T-helper 22 cell (primary cell): ENCODE results near the gene ZNF93.
"Not testable (repeated sequence)": the region's sequence is repeated elsewhere in the genome, so short reads cannot be mapped to it uniquely, and the experiment has no call there.

Source experiments
- DNase-seq: peaks from one replicate; pipeline ENCODE4 v3.0.0-alpha.2; 2020; ENCODE audit warnings: low read depth

ZNF93 gene

GRCh38 chr19:19900729-19901444, at the start of gene ZNF93:
Gene ZNF93, plus strand, starts transcription at chr19:19900946. Its CDS starts 143 bp downstream, at chr19:19901089.
- peak; percentile 80 for DNase-seq

DNA sequence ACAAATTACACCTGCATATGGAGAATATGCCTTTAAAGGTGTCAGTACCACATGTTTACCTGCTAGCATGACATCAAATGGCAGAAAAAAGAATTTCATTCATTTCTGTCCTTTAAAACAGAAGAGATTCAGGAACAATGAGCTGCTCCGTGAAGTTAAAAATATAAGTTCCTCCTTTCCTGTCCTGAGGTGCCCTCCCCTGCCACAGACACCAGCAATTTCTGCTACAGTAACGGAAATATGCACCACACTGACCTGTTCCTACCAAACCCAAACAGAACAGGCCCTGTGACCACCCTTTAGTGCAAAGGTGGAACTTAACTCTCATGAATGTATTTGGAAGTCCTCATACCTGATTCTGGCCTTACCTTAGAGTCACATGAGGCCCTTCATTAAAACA, 49.0 kb upstream of the ZNF93 start:
- not testable (repeated sequence) for DNase-seq

DNA sequence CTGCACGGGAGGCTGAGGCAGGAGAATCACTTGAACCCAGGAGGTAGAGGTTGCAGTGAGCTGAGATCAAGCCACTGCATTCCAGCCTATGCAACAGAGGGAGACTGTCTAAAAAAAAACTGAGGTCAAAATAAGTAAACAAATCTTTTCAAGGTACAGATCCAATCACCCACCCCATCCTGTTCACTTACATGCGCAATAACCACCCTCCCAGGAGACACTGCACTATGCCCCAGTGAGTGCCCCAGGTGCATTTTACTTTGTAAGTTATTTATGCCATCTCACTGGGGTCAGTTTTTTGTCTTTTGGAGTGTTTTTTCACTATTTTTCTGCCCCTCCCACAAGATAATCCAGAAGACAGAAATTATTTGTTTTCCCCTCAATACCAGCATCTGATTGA, 42.0 kb upstream of the ZNF93 start:
- no peak for DNase-seq

GRCh38 chr19:19860756-19861390, 39.9 kb upstream of the ZNF93 start:
- peak; percentile 49 for DNase-seq

GRCh38 chr19:19865750-19866610, 34.8 kb upstream of the ZNF93 start, which contains the start of gene ZNF253:
Gene ZNF253, plus strand, starts transcription at chr19:19865882. Its CDS starts 115 bp downstream, at chr19:19865997.
- peak; percentile 86 for DNase-seq

GRCh38 chr19:19866611-19867248, 34.0 kb upstream of the ZNF93 start:
- peak; percentile 32 for DNase-seq

GRCh38 chr19:19870086-19870485, 30.7 kb upstream of the ZNF93 start:
- not testable (repeated sequence) for DNase-seq

- DNase-seq, result no peak
These were observed 28.8 kb upstream of the ZNF93 start for GRCh38 chr19:19871932-19872331.

- no peak for DNase-seq
These were observed 27.4 kb upstream of the ZNF93 start for GRCh38 chr19:19873381-19873780.

DNA sequence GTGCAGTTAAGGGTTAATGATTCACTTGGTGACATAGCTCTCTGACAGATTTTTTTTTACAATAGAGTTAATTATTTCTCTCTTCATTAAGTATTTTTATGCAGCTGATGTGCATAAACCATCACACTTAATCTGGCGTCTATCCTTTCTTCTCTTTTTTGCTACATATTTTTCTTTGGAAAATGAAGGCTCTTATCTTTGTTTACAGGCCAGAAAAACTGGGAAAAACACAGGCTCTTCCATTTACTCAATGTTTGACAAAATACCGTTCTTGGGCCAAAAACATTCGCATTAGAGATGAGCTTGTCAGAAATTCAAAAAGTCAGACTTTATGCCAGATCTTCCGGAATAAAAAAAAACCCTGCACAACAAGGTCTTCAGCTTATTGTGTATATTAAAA, 23.0 kb upstream of the ZNF93 start:
- no peak for DNase-seq

- DNase-seq, result no peak
These were observed 16.2 kb upstream of the ZNF93 start for GRCh38 chr19:19884583-19884982.

- DNase-seq, result not testable (repeated sequence)
These were observed 8.4 kb upstream of the ZNF93 start for GRCh38 chr19:19892055-19892941.

GRCh38 chr19:19900139-19900728, 512 bp upstream of the ZNF93 start:
- peak; percentile 4 for DNase-seq

DNA sequence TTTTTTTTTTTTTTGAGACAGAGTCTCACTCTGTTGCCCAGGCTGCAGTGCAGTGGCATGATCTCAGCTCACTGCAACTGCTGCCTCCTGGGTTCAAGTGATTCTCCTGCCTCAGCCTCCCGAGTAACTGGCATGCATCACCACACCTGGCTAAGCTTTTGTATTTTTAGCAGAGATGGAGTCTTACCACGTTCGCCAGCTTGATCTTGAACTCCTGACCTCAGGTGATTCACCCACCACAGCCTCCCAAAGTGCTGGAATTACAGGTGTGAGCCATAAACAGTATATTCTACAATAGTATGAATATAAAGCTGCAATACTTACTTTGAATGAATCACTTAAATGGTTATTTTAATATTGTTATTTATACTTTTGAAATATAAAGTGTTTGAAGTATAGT, 6.8 kb downstream of the ZNF93 start:
- DNase-seq, result not testable (repeated sequence)

- no peak for DNase-seq
These were observed 8.9 kb downstream of the ZNF93 start for GRCh38 chr19:19909654-19910053.

- DNase-seq, result no peak
These were observed 10.4 kb downstream of the ZNF93 start for GRCh38 chr19:19911150-19911549.

DNA sequence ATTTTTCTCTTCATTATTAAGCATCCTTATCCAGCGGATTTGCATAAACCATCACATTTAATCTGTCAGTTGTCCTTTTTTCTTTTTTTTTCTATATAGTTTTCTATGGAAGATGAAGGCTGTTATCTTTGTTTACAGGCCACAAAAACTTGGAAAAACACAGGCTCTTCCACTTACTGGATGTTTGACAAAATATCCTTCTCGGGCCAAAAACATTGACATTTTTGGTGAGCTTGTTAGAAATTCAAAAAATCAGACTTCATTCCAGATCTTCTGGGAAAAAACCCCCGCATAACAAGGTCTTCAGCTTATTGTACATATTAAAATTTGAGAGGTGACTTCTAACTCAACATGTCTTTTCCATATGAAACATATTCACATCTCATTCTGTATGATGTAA, 13.8 kb downstream of the ZNF93 start:
- DNase-seq, result no peak

DNA sequence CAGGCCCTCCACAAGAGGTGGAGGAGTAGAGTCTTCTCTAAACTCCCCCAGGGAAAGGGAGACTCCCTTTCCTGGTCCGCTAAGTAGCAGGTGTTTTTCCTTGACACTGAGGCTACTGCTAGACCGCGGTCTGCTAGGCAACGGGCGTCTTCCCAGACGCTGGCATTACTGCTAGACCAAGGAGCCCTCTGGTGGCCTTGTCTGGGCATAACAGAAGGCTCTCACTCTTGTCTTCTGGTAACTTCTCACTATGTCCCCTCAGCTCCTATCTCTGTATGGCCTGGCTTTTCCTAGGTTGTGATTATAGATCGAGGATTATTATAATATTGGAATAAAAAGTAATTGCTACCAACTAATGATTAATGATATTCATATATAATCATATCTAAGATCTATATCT, 29.7 kb downstream of the ZNF93 start:
- not testable (repeated sequence) for DNase-seq

GRCh38 chr19:19933432-19934314, 32.9 kb downstream of the ZNF93 start:
- not testable (repeated sequence) for DNase-seq

DNA sequence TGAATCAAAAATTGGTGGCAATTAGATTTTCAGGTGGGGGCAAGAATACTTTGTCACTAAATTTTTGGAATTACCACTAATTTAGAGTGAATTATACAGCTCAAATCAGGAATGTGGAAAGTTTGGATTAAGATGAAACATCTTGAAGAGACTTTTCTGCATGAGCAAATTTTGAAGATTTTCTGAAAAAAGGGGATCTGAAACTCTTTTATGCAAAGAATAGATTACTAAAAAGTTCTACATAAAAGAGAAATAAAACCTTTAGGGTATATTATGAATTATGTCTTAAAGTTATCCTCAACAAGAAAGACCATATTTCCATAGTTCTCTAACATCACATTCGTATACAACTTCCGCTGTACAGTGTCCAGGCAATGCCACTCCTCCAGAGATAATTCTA, 36.7 kb downstream of the ZNF93 start:
- DNase-seq, result no peak
